Liver (tissue), 9 donors: ENCODE results near the gene U2AF1L4. TPM values are rescaled to one million over a fixed set of nuclear protein-coding genes. Genes with fewer than 3 reads are reported as not detected.

Experiments
- DNase-seq: peaks from one replicate; pipeline ENCODE4 v3.0.0-alpha.2; 2017; ENCODE audit warnings: low spot score
- H3K27ac ChIP-seq, 2 donors: one replicate each; pipeline ENCODE4 v1.7.0; 2013; ENCODE audit warnings: inconsistent platforms in 2 of 2, low read length in 2 of 2, control low read depth in 1 of 2, low read depth in 1 of 2, mild to moderate bottlenecking in 1 of 2
- H3K27me3 ChIP-seq, 4 donors: one replicate each; pipeline versions ENCODE4 v1.6.1 to v1.7.0; 2013; ENCODE audit warnings: low read length in 3 of 4, inconsistent platforms in 1 of 4, mild to moderate bottlenecking in 1 of 4, moderate library complexity in 1 of 4; ENCODE audit not compliant: control insufficient read depth in 4 of 4, insufficient read depth in 4 of 4
- H3K36me3 ChIP-seq, 4 donors: one replicate each; pipeline versions ENCODE4 v1.6.1 to v1.7.0; 2013; ENCODE audit warnings: low read length in 3 of 4, mild to moderate bottlenecking in 3 of 4, low read depth in 1 of 4, moderate library complexity in 1 of 4; ENCODE audit not compliant: control insufficient read depth in 4 of 4, insufficient read depth in 3 of 4
- H3K4me1 ChIP-seq, 4 donors: one replicate each; pipeline versions ENCODE4 v1.6.1 to v1.7.0; 2013; ENCODE audit warnings: low read length in 3 of 4, mild to moderate bottlenecking in 3 of 4, moderate library complexity in 1 of 4; ENCODE audit not compliant: control insufficient read depth in 4 of 4, insufficient read depth in 4 of 4
- H3K4me3 ChIP-seq, 3 donors: one replicate each; pipeline versions ENCODE4 v1.6.1 to v1.7.0; 2013; ENCODE audit warnings: low read length in 3 of 3, control low read depth in 1 of 3, low read depth in 1 of 3, mild to moderate bottlenecking in 1 of 3
- H3K9ac ChIP-seq, 2 donors: one replicate each; pipeline ENCODE4 v1.7.0; 2013; ENCODE audit warnings: low read length in 2 of 2, mild to moderate bottlenecking in 2 of 2, moderate library complexity in 2 of 2, control low read depth in 1 of 2, low read depth in 1 of 2
- H3K9me3 ChIP-seq, 4 donors: one replicate each; pipeline versions ENCODE4 v1.6.1 to v1.7.0; 2013; ENCODE audit warnings: low read length in 3 of 4; ENCODE audit not compliant: control insufficient read depth in 4 of 4
- ATF3 ChIP-seq: IDR thresholded peaks from 2 replicates; pipeline ENCODE4 v1.6.1; 2016; ENCODE audit warnings: antibody characterized with exemption
- EGR1 ChIP-seq, 2 donors: IDR thresholded peaks; 2 replicates each; pipeline ENCODE4 v1.6.1; 2016 to 2018; ENCODE audit warnings: antibody characterized with exemption in 2 of 2, low read depth in 2 of 2
- FOXA1 ChIP-seq: IDR thresholded peaks from 2 replicates; pipeline ENCODE4 v1.6.1; 2016; ENCODE audit warnings: antibody characterized with exemption
- FOXA2 ChIP-seq: IDR thresholded peaks from 2 replicates; pipeline ENCODE4 v1.6.1; 2016; ENCODE audit warnings: antibody characterized with exemption
- GABPA ChIP-seq, 2 donors: IDR thresholded peaks in 1 of 2; conservative IDR thresholded peaks in 1 of 2; 2 replicates each; pipeline ENCODE4 v1.6.1; 2016; ENCODE audit warnings: antibody characterized with exemption in 2 of 2, mild to moderate bottlenecking in 1 of 2, moderate library complexity in 1 of 2
- HNF4A ChIP-seq, 2 donors: conservative IDR thresholded peaks; 2 replicates each; pipeline ENCODE4 v1.6.1; 2016; ENCODE audit warnings: antibody characterized with exemption in 2 of 2, mild to moderate bottlenecking in 2 of 2
- JUND ChIP-seq, 2 donors: IDR thresholded peaks; 2 replicates each; pipeline ENCODE4 v1.6.1; 2016; ENCODE audit warnings: antibody characterized with exemption in 2 of 2
- MAX ChIP-seq: IDR thresholded peaks from 2 replicates; pipeline ENCODE4 v1.6.1; 2016; ENCODE audit warnings: antibody characterized with exemption
- NR2F2 ChIP-seq: IDR thresholded peaks from 2 replicates; pipeline ENCODE4 v1.6.1; 2016; ENCODE audit warnings: antibody characterized with exemption
- RAD21 ChIP-seq, 2 donors: IDR thresholded peaks; 2 replicates each; pipeline ENCODE4 v1.6.1; 2016; ENCODE audit warnings: antibody characterized with exemption in 2 of 2, mild to moderate bottlenecking in 2 of 2
- REST ChIP-seq: IDR thresholded peaks from 2 replicates; pipeline ENCODE4 v1.6.1; 2016; ENCODE audit warnings: antibody characterized with exemption, mild to moderate bottlenecking
- RXRA ChIP-seq, 2 donors: IDR thresholded peaks; 2 replicates each; pipeline ENCODE4 v1.6.1; 2017 to 2018; ENCODE audit warnings: antibody characterized with exemption in 2 of 2, mild to moderate bottlenecking in 1 of 2
- YY1 ChIP-seq: IDR thresholded peaks from 2 replicates; pipeline ENCODE4 v1.6.1; 2016; ENCODE audit warnings: antibody characterized with exemption, mild to moderate bottlenecking
- WGBS: extraction: QIAGEN DNeasy Blood & Tissue Kit; methylation state at CpG from one replicate; pipeline ENCODE4 v1.1.7; 2013; 5-methylcytosine and 5-hydroxymethylcytosine counted together
- polyA plus RNA-seq, 2 donors: library from polyadenylated mRNA; stranded (reverse) in 1 of 2; unstranded in 1 of 2; fragments of 200-250 nt in 1 of 2; fragments of >200 nt in 1 of 2; fragmentation: Nextera tagmentation in 1 of 2; extraction: Ambion mirVana in 1 of 2; gene quantifications; one replicate each; pipeline versions ENCODE4 v1.2.1 to v1.2.3, GENCODE V29; 2013 to 2015
- total RNA-seq, 2 donors: library from RNA; depleted of rRNA; stranded (reverse); fragments of >200 nt; gene quantifications; one replicate each; pipeline ENCODE4 v1.2.3, GENCODE V29; 2014
- donor health status: healthy.
- donor health status: healthy.
- donor health status: healthy.
- donor health status: healthy.
- donor health status: healthy.

U2AF1L4 gene
- total and polyA plus RNA-seq, 4 donors, result 4.5 to 36.5 (median 13.4) TPM

- Histone ChIP-seq H3K4me1 (peaks cover 0 to 5% (median 4%) of the 10 kb centered on the region in 4 donors), H3K27me3 (no peaks in the 10 kb centered on the region), H3K36me3 (peaks cover 0 to 1% (median 0%) of the 10 kb centered on the region in 4 donors), H3K9ac (no peak overlapping the region), H3K4me3 (no peak overlapping the region), H3K27ac (no peak overlapping the region), H3K9me3 (no peaks in the 10 kb centered on the region)
- DNase-seq, result no peak
- no peak for TF ChIP-seq HNF4A (conservative IDR thresholded peaks at IDR 0.05)
- no peak for TF ChIP-seq ATF3
- no peak for TF ChIP-seq FOXA1
- no peak for TF ChIP-seq FOXA2
- 83% methylated on average over 19 of the region's 19 CpGs for WGBS
Measured at GRCh38 chr19:35777086-35777841, 32.0 kb upstream of the U2AF1L4 start.

- TF ChIP-seq RAD21 (IDR thresholded peaks at IDR 0.05), result no peak
- TF ChIP-seq HNF4A (conservative IDR thresholded peaks at IDR 0.05), result no peak
- TF ChIP-seq JUND (IDR thresholded peaks at IDR 0.05), result no peak
- TF ChIP-seq MAX, result no peak
- no peak for TF ChIP-seq ATF3
- TF ChIP-seq RXRA (IDR thresholded peaks at IDR 0.05), result no peak
- TF ChIP-seq NR2F2, result no peak
- no peak for TF ChIP-seq REST
- no peak for TF ChIP-seq GABPA (IDR thresholded peaks at IDR 0.05 in 1 of 2, conservative IDR thresholded peaks at IDR 0.05 in 1 of 2)
- no peak for TF ChIP-seq YY1
- no peak for TF ChIP-seq EGR1 (IDR thresholded peaks at IDR 0.05; ENCODE audit: low read depth in 2 of 2)
- no peak for TF ChIP-seq FOXA2
- Histone ChIP-seq H3K36me3 (peaks cover 0 to 1% (median 0%) of the 10 kb centered on the region in 4 donors), H3K9ac (no peak overlapping the region), H3K27ac (no peak overlapping the region), H3K27me3 (no peaks in the 10 kb centered on the region), H3K4me1 (peaks cover 0 to 5% (median 4%) of the 10 kb centered on the region in 4 donors), H3K9me3 (no peaks in the 10 kb centered on the region), H3K4me3 (peak overlapping the region in 1 of 3 donors; percentile 85)
- WGBS, result 78% methylated on average over 13 of the region's 13 CpGs
- DNase-seq, result no peak
Measured at GRCh38 chr19:35776102-35776788, 31.0 kb upstream of the U2AF1L4 start.
